ENCODE results near the gene TRERF1.

TRERF1 gene

GRCh38 chr6:42271834-42272805 is 179.6 kb downstream of the TRERF1 start:
- H3K36me3 ChIP-seq (ENCODE audit: control insufficient read depth, low read depth, low read length): peaks cover 12% of the 10 kb centered on the region
- H3K9ac ChIP-seq (ENCODE audit: low read length): no peak overlapping the region
- H3K27me3 ChIP-seq (ENCODE audit: control insufficient read depth, insufficient read depth, low read length): no peaks in the 10 kb centered on the region
- no peaks in the 10 kb centered on the region for H3K9me3 ChIP-seq (ENCODE audit: control insufficient read depth, low read depth, low read length)
- no peak overlapping the region for H3K27ac ChIP-seq (ENCODE audit: low read length)
- no peak overlapping the region for H3K4me3 ChIP-seq (ENCODE audit: low read length)
- peaks cover 5% of the 10 kb centered on the region for H3K4me1 ChIP-seq (ENCODE audit: control insufficient read depth, low read depth, low read length)

- Histone ChIP-seq H3K4me3 (ENCODE audit: low read length) (no peak overlapping the region), H3K36me3 (ENCODE audit: control insufficient read depth, low read depth, low read length) (peaks cover 12% of the 10 kb centered on the region), H3K9ac (ENCODE audit: low read length) (no peak overlapping the region), H3K4me1 (ENCODE audit: control insufficient read depth, low read depth, low read length) (peaks cover 5% of the 10 kb centered on the region), H3K9me3 (ENCODE audit: control insufficient read depth, low read depth, low read length) (no peaks in the 10 kb centered on the region), H3K27me3 (ENCODE audit: control insufficient read depth, insufficient read depth, low read length) (no peaks in the 10 kb centered on the region), H3K27ac (ENCODE audit: low read length) (no peak overlapping the region)
Measured at GRCh38 chr6:42269974-42270510, 181.7 kb downstream of the TRERF1 start.

DNA sequence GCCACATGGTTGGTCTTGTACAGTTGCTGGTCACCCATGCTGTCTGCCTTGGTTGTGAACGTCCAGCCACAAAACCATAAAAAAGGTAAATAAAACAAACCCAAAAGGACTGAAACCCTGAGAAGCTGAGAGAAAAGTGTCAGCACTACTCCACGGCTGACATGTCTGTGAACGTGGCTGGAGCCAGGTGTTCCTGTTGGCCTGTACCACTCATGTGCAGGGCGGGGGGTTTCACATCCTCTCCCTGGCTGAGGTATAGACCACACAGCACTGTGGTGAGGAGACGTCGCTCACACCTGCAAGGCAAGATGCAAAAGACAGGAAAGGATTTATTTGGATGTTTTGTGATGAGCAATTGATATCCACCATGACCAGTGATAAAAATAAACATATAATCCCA is 182.2 kb downstream of the TRERF1 start:
- peaks cover 5% of the 10 kb centered on the region for H3K4me1 ChIP-seq (ENCODE audit: control insufficient read depth, low read depth, low read length)
- no peak overlapping the region for H3K9ac ChIP-seq (ENCODE audit: low read length)
- no peak overlapping the region for H3K4me3 ChIP-seq (ENCODE audit: low read length)
- no peaks in the 10 kb centered on the region for H3K27me3 ChIP-seq (ENCODE audit: control insufficient read depth, insufficient read depth, low read length)
- H3K27ac ChIP-seq (ENCODE audit: low read length): no peak overlapping the region
- peaks cover 13% of the 10 kb centered on the region for H3K36me3 ChIP-seq (ENCODE audit: control insufficient read depth, low read depth, low read length)
- H3K9me3 ChIP-seq (ENCODE audit: control insufficient read depth, low read depth, low read length): no peaks in the 10 kb centered on the region

DNA sequence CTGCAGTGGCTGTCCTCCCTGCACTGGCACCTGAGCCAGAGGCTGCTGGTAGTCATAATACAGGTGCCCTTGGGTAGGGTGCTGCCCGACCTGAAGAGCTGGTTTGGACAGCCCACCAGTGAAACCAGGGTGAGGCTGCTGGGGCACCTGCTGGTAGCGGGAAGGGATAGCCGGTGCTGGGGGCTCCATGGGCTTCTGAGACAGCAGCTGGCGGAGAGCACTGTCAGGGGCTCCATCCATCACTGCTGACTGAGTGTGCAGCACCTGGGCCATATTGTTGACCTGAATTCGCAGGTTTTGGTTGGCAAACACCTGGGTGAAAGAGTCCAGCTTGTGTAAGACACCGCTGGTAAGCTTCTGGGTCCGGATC is 182.9 kb downstream of the TRERF1 start:
- no peak overlapping the region for H3K4me3 ChIP-seq (ENCODE audit: low read length)
- H3K9me3 ChIP-seq (ENCODE audit: control insufficient read depth, low read depth, low read length): no peaks in the 10 kb centered on the region
- no peak overlapping the region for H3K27ac ChIP-seq (ENCODE audit: low read length)
- peaks cover 16% of the 10 kb centered on the region for H3K36me3 ChIP-seq (ENCODE audit: control insufficient read depth, low read depth, low read length)
- H3K9ac ChIP-seq (ENCODE audit: low read length): no peak overlapping the region
- no peaks in the 10 kb centered on the region for H3K27me3 ChIP-seq (ENCODE audit: control insufficient read depth, insufficient read depth, low read length)
- peaks cover 5% of the 10 kb centered on the region for H3K4me1 ChIP-seq (ENCODE audit: control insufficient read depth, low read depth, low read length)

DNA sequence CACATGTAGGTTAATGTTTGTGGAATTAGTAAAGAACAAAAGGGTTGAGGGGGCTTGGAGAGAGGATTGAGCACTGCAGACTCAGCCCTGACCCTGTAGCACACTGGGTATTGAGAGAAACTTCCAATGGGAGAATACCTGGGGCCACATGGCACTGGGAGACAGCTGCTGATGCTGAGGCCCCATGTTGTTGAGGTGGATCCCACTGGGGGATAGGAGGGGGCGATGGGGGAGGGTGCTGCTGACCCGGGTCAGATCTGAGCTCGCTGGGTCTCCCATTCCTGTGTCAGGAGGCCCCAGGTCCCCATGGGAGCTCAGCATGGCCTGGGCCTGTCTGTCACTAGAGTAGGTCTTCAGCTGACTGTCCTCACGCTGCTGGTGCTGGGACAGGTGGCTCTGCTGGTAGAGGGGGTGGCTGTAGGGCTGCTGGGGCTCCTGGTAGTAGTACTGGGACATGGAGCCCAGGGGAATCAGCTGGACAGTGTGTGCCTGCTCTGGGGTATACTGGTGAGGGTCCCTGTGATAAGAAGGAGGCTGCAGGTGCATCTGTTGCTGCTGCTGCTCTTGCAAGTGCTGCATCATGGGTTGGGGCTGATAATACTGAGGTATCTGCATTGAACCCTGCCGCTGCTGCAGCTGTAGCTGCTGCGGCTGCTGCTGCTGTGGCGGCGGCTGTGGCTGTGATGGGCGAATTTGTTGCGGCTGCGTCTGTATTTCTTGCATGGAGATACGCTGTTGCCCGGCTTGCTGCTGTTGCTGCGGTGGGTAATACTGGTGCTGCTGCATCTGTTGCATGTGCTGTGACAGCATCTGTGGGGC is 183.5 kb downstream of the TRERF1 start:
- H3K4me1 ChIP-seq (ENCODE audit: control insufficient read depth, low read depth, low read length): peaks cover 5% of the 10 kb centered on the region
- H3K9ac ChIP-seq (ENCODE audit: low read length): no peak overlapping the region
- no peak overlapping the region for H3K27ac ChIP-seq (ENCODE audit: low read length)
- no peaks in the 10 kb centered on the region for H3K9me3 ChIP-seq (ENCODE audit: control insufficient read depth, low read depth, low read length)
- H3K27me3 ChIP-seq (ENCODE audit: control insufficient read depth, insufficient read depth, low read length): no peaks in the 10 kb centered on the region
- peaks cover 16% of the 10 kb centered on the region for H3K36me3 ChIP-seq (ENCODE audit: control insufficient read depth, low read depth, low read length)
- no peak overlapping the region for H3K4me3 ChIP-seq (ENCODE audit: low read length)

DNA sequence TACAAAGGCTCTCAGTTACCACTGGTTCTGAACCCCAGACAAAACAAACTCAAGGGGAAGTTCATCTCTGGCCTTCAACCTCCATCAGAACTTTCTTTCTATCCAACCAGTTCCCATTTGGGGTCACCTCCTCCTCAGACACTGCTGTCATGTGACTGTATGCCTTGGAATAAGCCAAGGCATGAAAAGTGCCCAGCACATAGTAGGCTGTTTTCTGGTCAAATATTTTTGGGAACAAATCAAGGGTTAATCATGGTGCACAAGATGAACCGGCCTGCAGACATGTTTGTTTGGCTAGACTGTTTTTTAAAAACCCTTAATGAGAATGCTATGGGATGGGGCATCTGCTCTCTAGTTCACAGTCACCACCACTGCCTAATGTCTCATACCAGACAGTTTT is 185.2 kb downstream of the TRERF1 start:
- no peak overlapping the region for H3K27ac ChIP-seq (ENCODE audit: low read length)
- H3K27me3 ChIP-seq (ENCODE audit: control insufficient read depth, insufficient read depth, low read length): no peaks in the 10 kb centered on the region
- H3K4me1 ChIP-seq (ENCODE audit: control insufficient read depth, low read depth, low read length): peaks cover 5% of the 10 kb centered on the region
- H3K9ac ChIP-seq (ENCODE audit: low read length): no peak overlapping the region
- no peak overlapping the region for H3K4me3 ChIP-seq (ENCODE audit: low read length)
- H3K36me3 ChIP-seq (ENCODE audit: control insufficient read depth, low read depth, low read length): peaks cover 19% of the 10 kb centered on the region
- no peaks in the 10 kb centered on the region for H3K9me3 ChIP-seq (ENCODE audit: control insufficient read depth, low read depth, low read length)

- Histone ChIP-seq H3K9me3 (ENCODE audit: control insufficient read depth, low read depth, low read length) (no peaks in the 10 kb centered on the region), H3K27me3 (ENCODE audit: control insufficient read depth, insufficient read depth, low read length) (no peaks in the 10 kb centered on the region), H3K27ac (ENCODE audit: low read length) (no peak overlapping the region), H3K9ac (ENCODE audit: low read length) (no peak overlapping the region), H3K36me3 (ENCODE audit: control insufficient read depth, low read depth, low read length) (peaks cover 19% of the 10 kb centered on the region), H3K4me3 (ENCODE audit: low read length) (no peak overlapping the region), H3K4me1 (ENCODE audit: control insufficient read depth, low read depth, low read length) (peaks cover 6% of the 10 kb centered on the region)
Measured at GRCh38 chr6:42264852-42265390, 186.8 kb downstream of the TRERF1 start.

DNA sequence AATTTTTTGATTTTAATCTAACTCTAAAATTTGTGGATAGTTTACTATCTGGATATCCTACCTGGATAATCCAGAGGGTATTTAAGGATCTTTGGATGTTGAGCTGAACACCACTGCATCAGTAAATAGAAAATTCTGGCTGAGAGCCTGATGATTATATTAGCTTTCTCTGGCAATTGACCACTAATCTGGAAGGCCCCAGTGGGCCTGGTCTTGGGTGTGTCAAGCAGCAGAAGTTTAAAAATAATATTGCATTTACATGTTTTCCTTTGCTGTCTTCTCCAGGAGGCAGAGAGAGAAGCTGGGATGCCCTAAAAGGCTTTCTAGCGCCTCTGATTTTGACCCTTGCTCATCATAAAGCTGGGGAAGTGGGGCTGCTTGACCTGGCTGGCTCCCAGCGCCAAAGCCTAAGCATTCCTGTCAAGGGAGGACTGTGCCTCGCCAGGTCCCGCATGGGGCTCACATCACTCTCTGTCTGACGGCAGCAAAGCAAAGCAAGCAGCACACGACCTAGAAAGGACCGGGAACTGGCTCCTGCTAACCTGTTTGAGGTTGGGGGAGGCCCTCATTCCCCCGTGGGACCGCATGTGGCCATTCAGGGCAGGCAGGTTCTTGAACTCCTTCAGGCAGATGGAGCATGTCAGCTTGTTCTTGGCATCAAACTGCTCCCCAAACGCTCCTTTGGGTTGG is 187.4 kb downstream of the TRERF1 start:
- no peak overlapping the region for H3K4me3 ChIP-seq (ENCODE audit: low read length)
- peaks cover 5% of the 10 kb centered on the region for H3K4me1 ChIP-seq (ENCODE audit: control insufficient read depth, low read depth, low read length)
- H3K27me3 ChIP-seq (ENCODE audit: control insufficient read depth, insufficient read depth, low read length): no peaks in the 10 kb centered on the region
- H3K36me3 ChIP-seq (ENCODE audit: control insufficient read depth, low read depth, low read length): peaks cover 19% of the 10 kb centered on the region
- no peak overlapping the region for H3K27ac ChIP-seq (ENCODE audit: low read length)
- no peaks in the 10 kb centered on the region for H3K9me3 ChIP-seq (ENCODE audit: control insufficient read depth, low read depth, low read length)
- H3K9ac ChIP-seq (ENCODE audit: low read length): no peak overlapping the region

DNA sequence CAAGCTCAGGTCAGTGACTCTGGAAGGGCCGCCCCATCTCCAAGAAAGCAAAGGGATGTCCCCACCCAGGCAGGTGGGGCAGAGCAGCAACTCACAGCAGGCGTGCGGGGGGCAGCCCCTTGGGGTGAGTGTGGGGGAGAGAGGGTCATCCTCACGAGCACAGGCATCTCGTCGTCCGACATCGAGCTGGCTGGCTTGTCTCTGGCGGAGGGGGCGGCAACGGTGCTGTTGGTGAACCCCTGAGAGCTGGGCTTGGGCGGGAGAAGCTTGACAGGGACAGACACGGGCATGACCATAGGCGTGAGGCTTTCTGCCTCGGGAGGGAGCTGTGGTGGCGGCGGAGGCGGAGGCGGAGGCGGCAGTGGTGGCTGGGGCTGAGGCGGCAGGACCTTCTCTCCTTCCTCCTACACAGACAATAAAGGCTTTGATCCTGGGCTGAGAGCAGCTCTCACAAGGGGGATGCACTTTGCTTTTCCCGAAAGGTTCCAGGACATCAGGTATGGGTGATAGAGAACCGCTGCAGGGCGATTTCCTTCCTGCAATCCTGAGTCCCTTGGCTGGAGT is 188.5 kb downstream of the TRERF1 start:
- H3K4me1 ChIP-seq (ENCODE audit: control insufficient read depth, low read depth, low read length): peaks cover 9% of the 10 kb centered on the region
- no peak overlapping the region for H3K27ac ChIP-seq (ENCODE audit: low read length)
- H3K9ac ChIP-seq (ENCODE audit: low read length): no peak overlapping the region
- H3K36me3 ChIP-seq (ENCODE audit: control insufficient read depth, low read depth, low read length): peaks cover 15% of the 10 kb centered on the region
- no peaks in the 10 kb centered on the region for H3K27me3 ChIP-seq (ENCODE audit: control insufficient read depth, insufficient read depth, low read length)
- H3K4me3 ChIP-seq (ENCODE audit: low read length): no peak overlapping the region
- no peaks in the 10 kb centered on the region for H3K9me3 ChIP-seq (ENCODE audit: control insufficient read depth, low read depth, low read length)

DNA sequence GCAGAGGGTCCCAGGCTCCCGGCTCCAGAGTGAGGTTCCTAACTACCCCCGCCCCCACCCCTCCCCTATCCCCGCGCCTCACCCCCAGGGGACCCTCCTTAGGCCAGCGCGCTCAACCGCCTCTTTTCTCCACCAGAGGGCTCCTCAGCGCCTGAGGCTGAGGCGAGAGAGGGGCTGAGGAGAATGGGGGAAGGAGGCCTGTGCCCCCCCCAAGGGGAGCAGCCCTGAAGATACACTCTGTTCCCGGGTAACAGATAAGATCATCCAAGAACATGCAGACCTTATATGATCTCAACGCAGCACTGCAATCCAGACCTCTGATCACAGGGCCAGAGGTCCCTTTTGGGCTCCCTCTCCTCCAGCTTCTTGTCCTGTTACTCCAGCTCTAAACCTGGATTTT is 190.8 kb downstream of the TRERF1 start:
- Histone ChIP-seq H3K4me3 (ENCODE audit: low read length) (no peak overlapping the region), H3K9me3 (ENCODE audit: control insufficient read depth, low read depth, low read length) (no peaks in the 10 kb centered on the region), H3K4me1 (ENCODE audit: control insufficient read depth, low read depth, low read length) (peaks cover 26% of the 10 kb centered on the region), H3K27me3 (ENCODE audit: control insufficient read depth, insufficient read depth, low read length) (no peaks in the 10 kb centered on the region), H3K36me3 (ENCODE audit: control insufficient read depth, low read depth, low read length) (peaks cover 15% of the 10 kb centered on the region), H3K9ac (ENCODE audit: low read length) (no peak overlapping the region), H3K27ac (ENCODE audit: low read length) (no peak overlapping the region)

Data from iPS-18a (cell line).